ENCODE measurements around the gene ADAMTS16.
A peak's percentile ranks its signal among the peaks of the same experiment; 100 is the strongest.

ADAMTS16 gene

DNA sequence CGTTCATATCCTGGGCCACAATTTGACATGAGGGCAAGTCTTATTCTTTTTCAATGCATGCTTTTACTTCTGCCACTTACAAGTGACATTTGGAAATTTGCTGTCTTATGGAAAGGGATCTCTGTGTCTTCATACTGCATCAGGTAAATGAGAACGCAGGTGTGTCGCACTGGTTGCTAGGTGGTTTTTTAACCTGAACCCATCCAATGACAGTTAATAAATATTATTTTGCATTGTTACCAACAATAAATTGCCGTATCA, 1.1 kb downstream of the ADAMTS16 start:
- no peak for DNase-seq (ENCODE audit: low read depth in 1 of 2, low spot score in 1 of 2)

DNA sequence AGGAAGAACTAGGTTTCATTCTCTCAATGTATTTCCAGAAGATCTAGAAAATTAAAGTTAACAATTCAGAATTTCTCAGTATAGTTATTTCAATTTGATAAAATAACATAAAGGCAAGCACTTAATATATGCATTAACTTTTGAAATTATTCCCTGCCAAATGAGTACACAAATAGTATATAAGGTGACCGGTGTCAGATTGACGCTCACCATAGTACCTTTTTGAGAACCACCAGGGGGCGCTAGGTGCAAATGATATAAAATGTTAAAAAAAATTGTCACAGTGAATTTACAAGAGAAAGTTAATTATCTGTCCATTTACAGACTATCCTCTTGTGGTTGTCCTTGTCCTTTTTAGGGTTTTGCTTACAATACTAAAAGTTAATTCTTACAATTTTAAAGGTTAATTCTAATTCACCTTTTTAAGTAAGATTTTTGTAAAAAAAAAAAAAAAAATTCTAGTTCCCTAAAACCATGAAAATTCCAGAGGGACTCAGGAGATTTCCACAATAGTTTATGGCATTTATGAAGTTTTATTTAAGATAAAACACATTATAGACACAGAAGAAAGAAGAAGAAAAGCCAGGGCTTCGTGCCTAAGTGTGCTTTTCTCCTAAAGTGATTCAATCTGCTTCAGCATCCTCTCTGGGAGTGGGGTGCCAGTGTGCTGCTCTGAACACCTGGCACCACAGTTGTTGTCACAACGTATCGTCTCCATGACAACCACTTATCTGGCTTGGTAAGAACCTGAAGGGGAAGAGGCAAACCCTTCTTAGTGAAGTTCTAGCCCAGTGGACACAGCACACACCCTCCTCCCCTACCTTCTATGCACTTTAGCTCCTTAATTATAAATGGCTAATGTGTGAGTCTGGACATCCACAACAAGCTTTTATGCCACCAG, 1.7 kb downstream of the ADAMTS16 start:
- peak in 1 of 2 donors; percentile 18 for DNase-seq (ENCODE audit: low read depth in 1 of 2, low spot score in 1 of 2)

DNA sequence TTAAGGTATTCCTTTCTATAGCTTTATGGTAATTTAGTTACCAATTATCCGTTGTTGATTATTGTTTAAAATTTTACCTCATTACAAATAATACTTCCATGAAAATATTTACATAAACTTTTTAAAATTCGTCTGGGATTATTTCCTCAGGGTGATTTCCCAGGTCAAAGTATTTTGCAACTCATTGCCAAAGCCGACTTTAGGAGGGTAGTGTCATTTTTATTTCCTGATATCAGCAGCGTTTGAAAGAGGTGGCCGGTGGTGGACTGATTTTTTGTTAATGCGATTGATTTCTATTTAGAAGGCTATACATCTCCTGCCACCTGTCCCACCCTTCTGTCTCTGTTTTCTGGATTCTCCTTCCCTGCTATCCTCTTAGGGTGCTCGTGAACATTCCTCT, 4.3 kb downstream of the ADAMTS16 start:
- DNase-seq (ENCODE audit: low read depth in 1 of 2, low spot score in 1 of 2) = no peak

DNA sequence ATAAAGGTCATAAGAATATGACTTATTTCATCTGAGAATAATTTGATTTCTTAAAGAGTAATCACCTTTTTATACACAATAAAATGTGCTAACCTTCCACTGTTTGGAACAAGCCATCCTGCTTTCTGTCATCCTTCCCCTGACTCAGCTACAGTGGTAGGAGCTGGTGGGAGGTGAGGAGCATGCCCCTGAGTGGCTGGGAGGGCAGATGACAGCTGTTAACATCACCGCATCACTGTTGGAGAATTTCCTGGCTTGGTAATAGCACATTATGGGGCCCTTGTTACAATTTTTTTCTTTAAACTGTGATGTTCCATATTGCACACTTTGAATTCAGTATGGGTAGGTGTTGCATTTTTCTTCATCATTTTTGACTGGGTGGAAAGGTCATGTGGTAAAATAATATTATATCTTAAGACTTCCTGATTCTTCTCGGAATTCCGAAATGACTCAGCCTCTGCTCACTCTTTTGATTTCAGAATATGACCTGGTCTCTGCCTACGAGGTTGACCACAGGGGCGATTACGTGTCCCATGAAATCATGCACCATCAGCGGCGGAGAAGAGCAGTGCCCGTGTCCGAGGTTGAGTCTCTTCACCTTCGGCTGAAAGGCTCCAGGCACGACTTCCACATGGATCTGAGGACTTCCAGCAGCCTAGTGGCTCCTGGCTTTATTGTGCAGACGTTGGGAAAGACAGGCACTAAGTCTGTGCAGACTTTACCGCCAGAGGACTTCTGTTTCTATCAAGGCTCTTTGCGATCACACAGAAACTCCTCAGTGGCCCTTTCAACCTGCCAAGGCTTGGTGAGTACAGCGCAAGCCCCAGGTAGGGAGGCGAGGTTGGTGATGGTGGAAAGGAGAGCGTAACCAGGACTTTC, 5.8 kb downstream of the ADAMTS16 start:
- no peak for DNase-seq (ENCODE audit: low read depth in 1 of 2, low spot score in 1 of 2)

DNA sequence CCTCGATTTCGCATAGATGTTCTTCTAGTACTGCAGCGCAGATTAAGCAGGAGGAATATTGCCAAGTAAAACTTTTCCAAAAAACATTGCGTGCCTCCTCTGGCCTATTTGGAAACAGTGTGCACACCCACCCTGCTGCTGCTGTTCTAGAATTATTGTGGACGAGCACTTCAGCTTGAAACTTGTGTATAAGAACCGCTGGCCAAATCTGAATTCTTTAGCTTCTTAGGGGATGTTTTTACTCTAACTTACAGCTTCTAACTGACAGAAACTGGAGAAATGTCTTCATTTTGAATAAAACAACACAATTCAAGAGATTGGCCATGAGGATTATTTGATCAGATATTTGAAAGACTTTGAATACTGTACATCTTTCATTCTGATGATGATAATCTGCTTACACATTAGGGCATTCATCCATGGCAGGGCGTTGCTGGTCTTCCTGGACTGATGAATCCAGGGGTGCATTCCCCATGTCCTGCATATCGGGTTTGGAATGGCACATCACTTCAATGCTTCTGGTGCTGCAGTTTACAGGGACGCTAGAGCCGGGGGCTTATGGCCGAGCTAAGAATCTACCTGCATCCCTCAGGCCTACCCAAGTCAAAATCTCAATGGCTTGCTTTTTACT, 6.5 kb downstream of the ADAMTS16 start:
- no peak for DNase-seq (ENCODE audit: low read depth in 1 of 2, low spot score in 1 of 2)

DNA sequence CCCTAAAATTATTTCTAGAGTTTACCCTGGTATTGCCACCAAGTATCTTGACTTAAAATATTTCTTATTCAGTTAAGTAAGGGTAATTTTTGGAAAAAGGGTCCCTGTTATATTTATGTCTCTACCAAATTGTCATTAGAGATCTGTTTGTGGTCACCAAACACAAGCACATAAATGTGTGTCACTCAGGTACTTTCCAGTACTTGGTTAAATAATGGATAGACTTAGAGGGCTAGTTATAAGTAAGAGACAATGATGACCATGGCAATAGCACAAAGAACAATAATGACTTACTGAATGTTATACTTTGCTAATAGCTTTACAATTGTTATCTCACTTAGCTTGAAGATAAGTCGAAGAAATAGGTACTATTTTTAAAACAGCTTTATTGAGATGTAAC, 9.0 kb downstream of the ADAMTS16 start:
- no peak for DNase-seq (ENCODE audit: low read depth in 1 of 2, low spot score in 1 of 2)

DNA sequence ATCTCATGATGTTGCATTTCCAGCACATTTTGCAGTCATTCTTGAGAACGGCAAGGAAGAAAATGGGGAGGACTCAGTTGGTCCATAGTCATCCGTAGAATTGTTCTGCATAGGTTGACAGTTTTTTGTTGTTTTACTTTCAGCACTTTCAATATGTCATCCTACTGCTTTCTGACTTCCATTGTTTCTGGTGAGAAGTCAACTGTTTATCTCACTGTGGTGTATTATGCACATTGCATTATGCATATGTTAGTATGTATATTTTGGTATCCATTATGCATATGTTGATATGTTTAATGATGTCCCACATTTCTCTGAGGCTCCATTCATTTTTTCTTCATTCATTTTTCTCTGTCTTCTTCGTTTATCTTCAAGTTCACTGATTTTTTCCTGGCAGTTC, 10.5 kb downstream of the ADAMTS16 start:
- DNase-seq (ENCODE audit: low read depth in 1 of 2, low spot score in 1 of 2) = no peak

DNA sequence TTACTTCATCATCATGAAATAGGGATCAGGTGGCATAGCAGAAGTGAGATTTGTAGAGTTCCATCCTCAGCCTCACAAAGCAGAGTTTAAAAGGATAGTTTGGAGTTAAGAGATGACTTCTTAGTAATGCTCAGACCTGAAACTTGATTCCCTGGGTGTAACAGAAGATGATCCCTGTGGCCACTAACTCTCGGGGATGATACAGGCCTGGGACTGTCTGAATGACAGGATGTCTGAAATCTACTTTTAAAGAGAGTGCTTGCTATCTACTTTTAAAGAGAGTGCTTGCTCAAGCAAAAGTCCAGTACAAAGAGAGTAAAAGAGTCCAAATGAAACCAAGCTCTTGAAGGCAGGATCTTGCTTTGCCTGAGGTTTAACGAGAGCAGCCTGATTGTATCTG, 14.6 kb downstream of the ADAMTS16 start:
- no peak for DNase-seq (ENCODE audit: low read depth in 1 of 2, low spot score in 1 of 2)

DNA sequence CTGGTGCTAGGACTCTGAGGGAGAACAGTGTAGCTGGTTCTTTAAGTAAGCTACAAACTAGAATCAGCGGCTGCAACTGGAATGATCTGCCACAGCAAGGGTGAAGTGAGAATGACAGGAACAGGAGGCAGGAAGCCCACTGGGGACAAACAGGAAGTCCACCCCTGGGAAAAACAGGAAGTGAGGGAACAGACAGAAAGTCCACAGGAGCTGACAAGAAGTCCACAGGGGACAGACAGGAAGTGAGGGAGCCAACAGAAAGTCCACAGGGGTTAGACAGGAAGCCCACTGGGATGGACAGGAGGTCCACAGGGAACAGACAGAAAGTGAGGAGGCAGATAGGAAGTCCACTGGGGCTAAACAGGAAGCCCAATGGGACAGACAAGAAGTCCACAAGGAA, 15.5 kb downstream of the ADAMTS16 start:
- no peak for DNase-seq (ENCODE audit: low read depth in 1 of 2, low spot score in 1 of 2)

DNA sequence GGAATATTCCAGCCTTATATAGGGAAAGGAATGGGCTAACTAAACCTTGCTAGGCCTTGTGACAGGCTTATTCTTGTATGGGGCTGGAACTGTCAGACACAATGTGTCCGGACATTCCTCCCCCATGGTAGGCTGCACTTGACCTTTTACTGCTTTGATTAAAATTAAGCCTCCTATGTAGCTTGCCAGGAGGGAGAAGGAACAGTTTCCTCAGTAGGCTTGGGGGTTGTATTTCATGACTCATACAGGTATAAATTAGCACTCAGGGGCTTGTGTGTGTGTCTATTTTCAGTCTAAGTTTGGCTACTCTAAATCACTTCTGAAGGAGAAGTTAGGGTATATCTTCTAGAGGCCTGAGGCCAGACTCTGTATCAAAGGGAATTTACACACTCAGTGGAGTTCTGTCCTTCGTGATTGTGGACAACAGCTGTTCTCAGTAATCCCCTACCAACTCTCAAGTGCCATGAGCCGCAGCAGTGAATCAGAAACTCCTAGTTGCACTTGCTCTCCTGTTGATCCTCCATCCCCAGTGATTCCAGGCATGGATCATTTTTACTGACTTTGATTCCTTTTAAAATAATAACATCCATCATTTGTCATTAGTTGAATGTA, 16.4 kb downstream of the ADAMTS16 start:
- DNase-seq (ENCODE audit: low read depth in 1 of 2, low spot score in 1 of 2) = no peak

DNA sequence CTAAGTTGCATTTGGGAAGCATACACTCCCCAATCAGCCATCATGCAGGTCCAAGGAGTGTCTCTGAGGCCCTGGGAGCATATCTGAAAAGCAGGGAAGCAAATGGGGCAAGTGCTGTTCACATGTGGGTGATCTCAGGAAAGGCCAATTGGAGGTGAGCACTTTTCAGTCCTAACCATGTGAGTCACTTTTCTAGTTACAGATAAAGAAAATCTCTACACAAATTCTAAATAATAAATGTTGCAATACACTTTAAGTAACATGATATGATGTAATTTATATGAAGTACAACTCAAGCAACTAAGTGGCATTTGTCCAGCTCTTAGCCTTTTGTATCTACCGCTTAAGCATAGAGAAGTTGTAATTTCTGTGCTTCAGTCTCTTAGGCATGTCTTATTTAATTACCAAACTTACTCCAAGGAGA, 18.4 kb downstream of the ADAMTS16 start:
- DNase-seq (ENCODE audit: low read depth in 1 of 2, low spot score in 1 of 2) = no peak

DNA sequence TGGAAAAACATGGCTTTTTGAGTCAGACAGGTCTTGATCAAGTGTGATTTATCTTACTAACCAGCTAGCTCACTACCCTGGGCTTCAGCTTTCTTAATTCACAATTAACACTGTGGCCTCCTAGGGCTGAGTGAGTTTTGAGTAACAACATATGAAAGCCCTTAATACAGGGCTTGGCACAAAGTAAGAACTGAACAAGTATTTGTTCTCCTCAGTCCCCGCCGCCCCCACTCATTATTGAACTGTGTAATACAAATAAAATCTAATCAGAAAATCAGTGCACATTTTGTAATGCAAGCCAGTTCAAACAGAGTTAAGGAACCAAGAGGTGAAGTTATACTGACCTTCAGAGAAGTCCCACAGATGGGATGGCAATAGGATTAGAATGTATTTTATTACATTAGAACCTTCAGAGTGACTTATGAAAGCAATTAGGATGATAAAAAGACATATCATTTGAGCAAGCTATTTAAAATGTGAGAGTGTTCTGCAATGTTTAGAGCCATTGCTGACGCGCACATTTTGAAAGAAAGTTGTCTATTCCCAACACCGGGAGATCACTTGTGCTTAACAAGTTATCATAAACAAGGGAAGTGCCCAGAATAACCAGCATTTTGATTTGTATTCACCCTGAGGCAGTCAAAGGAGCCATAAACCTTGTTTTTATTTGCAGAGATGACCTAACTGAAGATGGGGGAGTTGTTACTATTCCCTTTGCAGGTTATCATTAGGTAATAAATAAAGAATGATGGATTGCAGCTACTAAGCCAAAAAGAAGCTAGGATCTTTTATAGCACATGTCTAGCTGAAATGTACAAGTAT, 19.4 kb downstream of the ADAMTS16 start:
- no peak for DNase-seq (ENCODE audit: low read depth in 1 of 2, low spot score in 1 of 2)

DNA sequence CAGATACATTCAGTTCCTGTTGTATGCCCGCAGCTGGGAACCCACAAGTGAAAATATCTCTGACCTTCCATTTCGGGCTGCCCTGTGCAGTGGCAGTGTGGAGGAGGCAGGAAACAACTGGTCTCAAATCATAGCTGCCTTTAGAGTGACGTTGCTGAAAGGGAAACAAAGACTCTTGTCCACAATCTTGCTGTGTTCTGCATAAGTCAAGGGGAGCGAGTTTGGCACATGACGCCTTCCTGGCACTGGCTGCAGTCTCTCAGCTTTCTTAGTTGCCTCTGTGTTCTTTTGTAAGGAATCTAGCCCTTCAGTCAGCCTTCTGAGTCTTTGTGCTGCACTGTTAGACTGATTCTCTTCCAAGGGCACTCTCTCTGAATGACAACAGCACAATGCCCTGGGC, 24.0 kb downstream of the ADAMTS16 start:
- DNase-seq (ENCODE audit: low read depth in 1 of 2, low spot score in 1 of 2) = no peak

DNA sequence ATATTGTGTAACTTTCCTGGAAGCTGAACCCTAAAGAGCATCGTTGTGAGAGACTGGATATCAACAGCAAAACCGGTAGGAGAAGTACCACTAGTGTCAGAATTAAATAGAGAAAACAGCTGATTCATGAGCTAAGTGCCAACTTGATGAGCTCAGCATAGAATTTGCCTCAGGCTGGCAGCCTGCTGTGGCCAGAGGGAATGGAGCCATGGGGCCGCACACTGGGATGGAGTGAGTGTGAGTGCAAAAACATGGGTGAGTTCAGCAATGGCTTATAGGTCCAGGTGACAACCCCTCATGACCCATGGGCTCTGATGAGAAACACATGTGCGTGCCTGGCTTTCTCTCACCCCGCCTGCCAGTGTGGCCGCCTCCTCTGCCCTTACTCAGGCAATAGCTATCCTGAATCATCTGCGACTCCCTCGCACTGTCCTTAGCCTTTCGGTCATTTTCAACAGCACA, 25.4 kb downstream of the ADAMTS16 start:
- DNase-seq (ENCODE audit: low read depth in 1 of 2, low spot score in 1 of 2) = no peak

DNA sequence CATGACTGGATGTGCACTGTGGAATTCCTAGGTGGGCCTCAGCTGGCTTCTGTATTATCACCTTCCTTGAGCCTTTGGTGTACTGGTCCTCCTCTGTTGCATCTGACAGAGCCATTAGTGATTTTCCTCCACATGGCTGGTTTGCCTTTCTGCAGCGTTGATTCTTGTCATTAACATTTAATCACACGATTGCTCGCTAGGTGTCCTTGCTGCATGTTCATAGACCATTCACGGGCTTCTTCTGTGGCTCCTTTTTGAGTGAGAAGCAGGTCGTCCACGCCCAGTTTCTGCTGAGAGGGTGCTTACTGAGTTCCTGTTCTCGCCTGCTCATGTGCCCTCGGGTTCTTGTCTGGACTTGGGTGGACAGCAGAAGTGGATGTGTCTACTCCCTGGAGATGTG, 29.3 kb downstream of the ADAMTS16 start:
- DNase-seq (ENCODE audit: low read depth in 1 of 2, low spot score in 1 of 2) = no peak

DNA sequence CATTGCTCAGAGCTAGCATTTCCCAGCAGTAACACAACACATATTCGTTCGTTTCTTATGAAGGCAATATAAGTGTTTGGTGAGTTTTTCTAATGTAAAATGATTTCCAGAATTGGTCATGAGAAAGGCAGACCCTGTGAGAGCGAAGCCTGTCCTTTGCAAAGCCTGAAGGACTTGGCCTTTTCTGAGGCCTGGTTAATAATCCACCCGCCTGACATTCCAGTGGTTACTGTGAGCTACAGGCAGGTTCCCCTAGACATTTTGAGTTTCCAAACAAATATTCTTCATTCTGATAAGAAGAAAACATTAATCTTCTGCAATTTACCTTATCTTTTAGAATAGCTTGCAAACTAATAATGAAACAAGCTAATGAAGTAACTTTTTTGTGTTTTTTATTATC, 38.0 kb downstream of the ADAMTS16 start:
- no peak for DNase-seq (ENCODE audit: low read depth in 1 of 2, low spot score in 1 of 2)

DNA sequence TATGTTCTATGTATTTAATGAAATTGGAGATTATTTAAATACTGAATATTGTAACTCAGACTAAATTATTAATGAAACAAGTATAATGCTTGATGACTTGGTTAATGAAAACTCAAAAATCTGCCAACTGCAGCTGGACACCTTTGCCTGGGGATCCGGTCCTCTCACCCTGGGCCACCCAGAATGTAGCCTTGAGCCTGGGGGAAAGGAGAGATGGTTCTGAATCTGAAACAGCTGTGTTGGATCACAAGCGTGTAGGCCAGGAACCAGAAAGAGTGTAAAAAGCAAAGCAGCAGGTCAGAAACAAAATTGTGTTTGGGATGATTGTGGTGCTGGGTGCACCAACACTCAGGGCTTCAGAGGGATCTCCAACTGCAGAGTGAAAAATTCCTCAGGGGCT, 38.5 kb downstream of the ADAMTS16 start:
- DNase-seq (ENCODE audit: low read depth in 1 of 2, low spot score in 1 of 2) = no peak

DNA sequence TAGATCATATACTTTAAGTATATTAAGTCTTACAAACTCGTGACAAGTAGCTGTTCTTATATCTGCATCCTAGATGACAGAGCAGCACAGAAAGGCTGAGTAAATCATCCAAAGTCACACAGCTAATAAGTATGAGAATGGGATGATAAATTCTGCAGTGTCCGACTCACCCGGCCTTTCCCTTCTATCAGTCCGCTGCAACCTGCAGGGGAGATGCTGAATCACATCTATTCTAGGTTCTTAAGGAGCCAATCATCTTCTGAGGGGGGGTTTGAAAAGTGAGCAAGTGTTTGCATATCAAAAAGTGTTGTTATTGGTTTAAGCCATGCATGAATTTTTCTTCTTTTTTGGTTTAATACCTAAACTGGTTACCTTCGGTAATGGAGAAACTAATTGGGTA, 38.9 kb downstream of the ADAMTS16 start:
- DNase-seq (ENCODE audit: low read depth in 1 of 2, low spot score in 1 of 2) = no peak

DNA sequence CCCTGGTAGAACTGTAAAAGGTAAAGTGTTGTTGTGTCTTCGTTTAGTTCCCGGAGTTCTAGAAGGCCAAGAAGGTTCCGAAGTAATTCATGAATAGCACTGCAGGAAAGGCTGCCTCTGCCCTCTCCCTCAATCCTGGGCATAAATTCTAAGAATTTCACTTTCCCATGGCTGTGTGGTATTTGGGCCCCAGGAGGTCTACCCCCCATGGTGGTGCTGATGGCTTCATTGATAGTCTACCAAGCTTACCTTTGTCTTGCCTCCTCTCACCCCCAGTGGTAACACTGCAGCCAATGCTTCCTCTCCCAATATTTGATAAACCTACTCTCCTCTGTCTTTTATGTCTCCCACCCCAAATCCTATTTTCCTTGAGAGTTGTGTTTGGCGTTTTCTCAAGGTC, 39.5 kb downstream of the ADAMTS16 start:
- DNase-seq (ENCODE audit: low read depth in 1 of 2, low spot score in 1 of 2) = no peak

DNA sequence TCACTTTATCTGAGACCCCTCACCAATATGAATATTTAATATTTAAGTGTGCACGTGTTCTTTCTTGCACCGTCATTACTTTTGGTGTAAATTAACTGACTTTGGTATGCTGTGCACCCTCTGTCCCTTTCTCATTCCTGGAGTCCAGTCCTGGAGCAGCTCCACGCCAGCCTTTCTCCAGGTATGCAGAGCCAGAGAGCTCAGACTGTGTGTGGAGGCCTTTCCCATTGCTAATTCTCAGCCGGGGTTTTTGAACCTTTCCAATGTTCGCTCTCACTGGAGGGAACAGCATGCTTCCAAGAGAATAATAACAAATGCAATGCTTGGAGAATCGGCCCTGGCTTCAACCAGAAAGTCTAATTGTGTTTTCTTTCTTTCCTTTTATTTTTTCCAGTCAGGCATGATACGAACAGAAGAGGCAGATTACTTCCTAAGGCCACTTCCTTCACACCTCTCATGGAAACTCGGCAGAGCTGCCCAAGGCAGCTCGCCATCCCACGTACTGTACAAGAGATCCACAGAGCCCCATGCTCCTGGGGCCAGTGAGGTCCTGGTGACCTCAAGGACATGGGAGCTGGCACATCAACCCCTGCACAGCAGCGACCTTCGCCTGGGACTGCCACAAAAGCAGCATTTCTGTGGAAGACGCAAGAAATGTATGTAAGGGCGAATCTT, 41.7 kb downstream of the ADAMTS16 start:
- DNase-seq (ENCODE audit: low read depth in 1 of 2, low spot score in 1 of 2) = no peak
